ENCODE results near the gene GYPC. TPM values are rescaled to one million over a fixed set of nuclear protein-coding genes. Genes with fewer than 3 reads are reported as not detected.

Gene GYPC
- polyA plus RNA-seq, 1 donor (not counting 4 experiments of a cell fraction or from before 2014, with no cell fraction given), result not detected

DNA sequence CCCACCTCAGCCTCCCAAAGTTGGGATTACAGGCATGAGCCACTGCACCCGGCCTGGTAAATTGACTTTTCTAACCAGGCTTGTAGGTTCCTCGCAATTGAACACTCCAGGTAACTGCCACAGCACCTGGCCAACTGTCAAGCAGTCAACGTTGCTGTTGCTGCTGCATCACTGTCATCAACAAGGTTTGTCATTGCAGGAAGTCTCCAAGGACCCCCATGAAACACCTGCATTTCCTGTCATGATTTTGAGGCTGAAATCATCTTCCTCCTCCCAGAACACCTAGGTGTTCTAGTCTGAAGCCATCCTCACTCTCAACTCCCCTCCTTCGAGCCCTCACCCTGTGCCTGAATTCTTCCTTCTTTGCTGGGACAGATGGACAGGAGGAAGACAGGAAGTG is 29.7 kb downstream of the GYPC start:
- Histone ChIP-seq H3K4me3 (ENCODE audit: control insufficient read depth in 2 of 3, extremely low read depth in 1 of 3, insufficient read depth in 2 of 3, low read depth in 1 of 3, low read length in 3 of 3) (no peak overlapping the region), H3K9me1 (ENCODE audit: control insufficient read depth, extremely low read depth, insufficient read depth, low read length) (no peaks in the 10 kb centered on the region), H3K27me3 (ENCODE audit: control insufficient read depth, extremely low read depth, insufficient read depth, low read length) (no peaks in the 10 kb centered on the region), H2AFZ (ENCODE audit: control insufficient read depth, low read length) (no peak overlapping the region), H3K4me2 (ENCODE audit: control insufficient read depth, extremely low read depth, insufficient read depth, low read depth, low read length) (no peak overlapping the region), H3K27ac (ENCODE audit: control insufficient read depth, insufficient read depth, low read length) (no peak overlapping the region), H3K36me3 (ENCODE audit: control insufficient read depth in 2 of 2, extremely low read depth in 1 of 2, insufficient read depth in 2 of 2, low read length in 2 of 2) (no peaks in the 10 kb centered on the region), H3K9ac (ENCODE audit: control insufficient read depth, extremely low read depth, insufficient read depth, low read length) (no peak overlapping the region), H3K79me2 (ENCODE audit: control insufficient read depth, insufficient read depth, low read length) (no peaks in the 10 kb centered on the region), H4K20me1 (ENCODE audit: control insufficient read depth, extremely low read depth, insufficient read depth, low read length) (no peaks in the 10 kb centered on the region), H3K4me1 (ENCODE audit: control insufficient read depth, extremely low read depth, insufficient read depth, low read length) (no peaks in the 10 kb centered on the region), H3K9me3 (ENCODE audit: control insufficient read depth, low read depth, low read length) (peaks cover 6% of the 10 kb centered on the region)
- no peak for FAIRE-seq
- no peak for TF ChIP-seq EZH2 (IDR thresholded peaks at IDR 0.05; ENCODE audit: low read length)
- TF ChIP-seq, protein P1, sequence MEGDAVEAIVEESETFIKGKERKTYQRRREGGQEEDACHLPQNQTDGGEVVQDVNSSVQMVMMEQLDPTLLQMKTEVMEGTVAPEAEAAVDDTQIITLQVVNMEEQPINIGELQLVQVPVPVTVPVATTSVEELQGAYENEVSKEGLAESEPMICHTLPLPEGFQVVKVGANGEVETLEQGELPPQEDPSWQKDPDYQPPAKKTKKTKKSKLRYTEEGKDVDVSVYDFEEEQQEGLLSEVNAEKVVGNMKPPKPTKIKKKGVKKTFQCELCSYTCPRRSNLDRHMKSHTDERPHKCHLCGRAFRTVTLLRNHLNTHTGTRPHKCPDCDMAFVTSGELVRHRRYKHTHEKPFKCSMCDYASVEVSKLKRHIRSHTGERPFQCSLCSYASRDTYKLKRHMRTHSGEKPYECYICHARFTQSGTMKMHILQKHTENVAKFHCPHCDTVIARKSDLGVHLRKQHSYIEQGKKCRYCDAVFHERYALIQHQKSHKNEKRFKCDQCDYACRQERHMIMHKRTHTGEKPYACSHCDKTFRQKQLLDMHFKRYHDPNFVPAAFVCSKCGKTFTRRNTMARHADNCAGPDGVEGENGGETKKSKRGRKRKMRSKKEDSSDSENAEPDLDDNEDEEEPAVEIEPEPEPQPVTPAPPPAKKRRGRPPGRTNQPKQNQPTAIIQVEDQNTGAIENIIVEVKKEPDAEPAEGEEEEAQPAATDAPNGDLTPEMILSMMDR (optimal IDR thresholded peaks at IDR 0.05 in 1 of 3, IDR thresholded peaks at IDR 0.05 in 1 of 3, conservative IDR thresholded peaks at IDR 0.05 in 1 of 3; ENCODE audit: extremely low read depth in 1 of 3, insufficient read depth in 2 of 3, low read length in 3 of 3), result no peak
- no peak for DNase-seq (ENCODE audit: low read depth, low spot score)
- dilution Hi-C loops (cut with MboI; ENCODE audit: extremely low pct_ligation_motif_present, low sequenced_read_pairs), result no loop called here

DNA sequence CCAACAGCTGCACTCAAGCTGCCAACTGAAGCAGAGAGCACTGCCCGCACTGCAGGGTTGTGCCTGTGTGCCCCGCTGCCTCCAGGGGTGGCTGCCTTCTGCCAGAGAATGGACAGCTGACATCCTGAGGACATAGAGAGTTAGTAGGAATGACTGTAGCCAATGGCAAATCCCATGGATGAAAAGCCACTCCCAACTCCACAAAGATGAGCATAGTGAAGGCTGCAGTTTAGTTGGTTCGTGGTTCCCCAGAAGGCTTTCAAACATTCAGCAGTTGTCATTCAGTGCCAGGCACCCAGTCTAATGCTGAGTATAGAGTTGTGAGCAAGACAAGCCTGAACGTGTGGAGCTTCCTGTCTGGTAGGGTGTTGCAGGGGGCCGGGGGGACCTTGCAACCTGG is 30.3 kb downstream of the GYPC start:
- Histone ChIP-seq H3K9me3 (ENCODE audit: control insufficient read depth, low read depth, low read length) (peaks cover 7% of the 10 kb centered on the region), H3K27ac (ENCODE audit: control insufficient read depth, insufficient read depth, low read length) (no peak overlapping the region), H3K36me3 (ENCODE audit: control insufficient read depth in 2 of 2, extremely low read depth in 1 of 2, insufficient read depth in 2 of 2, low read length in 2 of 2) (no peaks in the 10 kb centered on the region), H3K4me2 (ENCODE audit: control insufficient read depth, extremely low read depth, insufficient read depth, low read depth, low read length) (no peak overlapping the region), H4K20me1 (ENCODE audit: control insufficient read depth, extremely low read depth, insufficient read depth, low read length) (no peaks in the 10 kb centered on the region), H3K4me3 (ENCODE audit: control insufficient read depth in 2 of 3, extremely low read depth in 1 of 3, insufficient read depth in 2 of 3, low read depth in 1 of 3, low read length in 3 of 3) (no peak overlapping the region), H3K9me1 (ENCODE audit: control insufficient read depth, extremely low read depth, insufficient read depth, low read length) (no peaks in the 10 kb centered on the region), H3K79me2 (ENCODE audit: control insufficient read depth, insufficient read depth, low read length) (no peaks in the 10 kb centered on the region), H3K4me1 (ENCODE audit: control insufficient read depth, extremely low read depth, insufficient read depth, low read length) (no peaks in the 10 kb centered on the region), H2AFZ (ENCODE audit: control insufficient read depth, low read length) (no peak overlapping the region), H3K27me3 (ENCODE audit: control insufficient read depth, extremely low read depth, insufficient read depth, low read length) (no peaks in the 10 kb centered on the region), H3K9ac (ENCODE audit: control insufficient read depth, extremely low read depth, insufficient read depth, low read length) (no peak overlapping the region)
- no peak for FAIRE-seq
- no peak for DNase-seq (ENCODE audit: low read depth, low spot score)
- dilution Hi-C loops (cut with MboI; ENCODE audit: extremely low pct_ligation_motif_present, low sequenced_read_pairs), result no loop called here
- TF ChIP-seq EZH2 (IDR thresholded peaks at IDR 0.05; ENCODE audit: low read length), result no peak
- TF ChIP-seq, protein P1 (optimal IDR thresholded peaks at IDR 0.05 in 1 of 3, IDR thresholded peaks at IDR 0.05 in 1 of 3, conservative IDR thresholded peaks at IDR 0.05 in 1 of 3; ENCODE audit: extremely low read depth in 1 of 3, insufficient read depth in 2 of 3, low read length in 3 of 3), result no peak

All from keratinocyte (primary cell).